Mesothelial cell of epicardium (in vitro differentiated cells): ENCODE results near the gene LMX1B. TPM values are rescaled to one million over a fixed set of nuclear protein-coding genes. Genes with fewer than 3 reads are reported as not detected.

Experiments
- DNase-seq, 2 experiments: peaks; one replicate each; pipeline ENCODE4 v3.0.0; 2021; ENCODE audit warnings: low spot score in 2 of 2; ENCODE audit not compliant: unreplicated experiment in 2 of 2
- H3K27ac Mint-ChIP-seq: 2 replicates; pipeline ENCODE4 v1.8.0; 2021; ENCODE audit warnings: mixed read lengths
- H3K27me3 Mint-ChIP-seq: 2 replicates; pipeline ENCODE4 v1.8.0; 2021; ENCODE audit warnings: low read depth, mixed read lengths
- H3K36me3 Mint-ChIP-seq: 2 replicates; pipeline ENCODE4 v1.8.0; 2021; ENCODE audit warnings: mixed read lengths
- H3K4me1 Mint-ChIP-seq: 2 replicates; pipeline ENCODE4 v1.8.0; 2021; ENCODE audit warnings: mixed read lengths
- H3K4me3 Mint-ChIP-seq: 2 replicates; pipeline ENCODE4 v1.8.0; 2021; ENCODE audit warnings: mild to moderate bottlenecking, moderate library complexity, mixed read lengths
- H3K9me3 Mint-ChIP-seq: 2 replicates; pipeline ENCODE4 v1.8.0; 2021; ENCODE audit warnings: mixed read lengths
- CTCF ChIP-seq: fragments of 200-600 bp; sonication (generic); IDR thresholded peaks from one replicate; pipeline ENCODE4 v1.5.0; 2021; ENCODE audit warnings: antibody characterized with exemption; ENCODE audit not compliant: unreplicated experiment
- total RNA-seq: library from RNA; stranded (reverse); gene quantifications from 3 replicates; pipeline ENCODE4 v1.2.1, GENCODE V29; 2021

Gene LMX1B
- total RNA-seq, 1 donor from 2014 or later: 0.09 TPM

GRCh38 chr9:126626926-126627233 lies 13.2 kb downstream of the LMX1B start:
- TF ChIP-seq CTCF: no peak
- peaks cover 99% of the 10 kb centered on the region for H3K27me3 Mint-ChIP-seq
- no peak overlapping the region for H3K4me3 Mint-ChIP-seq
- H3K4me1 Mint-ChIP-seq: peaks cover 24% of the 10 kb centered on the region
- no peaks in the 10 kb centered on the region for H3K9me3 Mint-ChIP-seq
- no peaks in the 10 kb centered on the region for H3K36me3 Mint-ChIP-seq
- no peak for DNase-seq
- no peak overlapping the region for H3K27ac Mint-ChIP-seq

- no peak overlapping the region for H3K4me3 Mint-ChIP-seq
- no peak for TF ChIP-seq CTCF
- H3K9me3 Mint-ChIP-seq: no peaks in the 10 kb centered on the region
- peaks cover 24% of the 10 kb centered on the region for H3K4me1 Mint-ChIP-seq
- DNase-seq: no peak
- H3K27ac Mint-ChIP-seq: no peak overlapping the region
- no peaks in the 10 kb centered on the region for H3K36me3 Mint-ChIP-seq
- H3K27me3 Mint-ChIP-seq: peaks cover 99% of the 10 kb centered on the region
Observed at GRCh38 chr9:126628146-126628545, 14.4 kb downstream of the LMX1B start.

- Mint-ChIP-seq H3K27ac (no peak overlapping the region), H3K4me3 (no peak overlapping the region), H3K4me1 (peaks cover 21% of the 10 kb centered on the region), H3K27me3 (peaks cover 99% of the 10 kb centered on the region), H3K36me3 (no peaks in the 10 kb centered on the region), H3K9me3 (no peaks in the 10 kb centered on the region)
- TF ChIP-seq CTCF: no peak
- DNase-seq: no peak
Observed at GRCh38 chr9:126628969-126629674, 15.4 kb downstream of the LMX1B start.

GRCh38 chr9:126630458-126631237 lies 16.9 kb downstream of the LMX1B start:
- Mint-ChIP-seq H3K4me1 (peaks cover 20% of the 10 kb centered on the region), H3K27ac (no peak overlapping the region), H3K27me3 (peaks cover 97% of the 10 kb centered on the region), H3K36me3 (no peaks in the 10 kb centered on the region), H3K4me3 (no peak overlapping the region), H3K9me3 (no peaks in the 10 kb centered on the region)
- no peak for TF ChIP-seq CTCF
- no peak for DNase-seq

- Mint-ChIP-seq H3K36me3 (no peaks in the 10 kb centered on the region), H3K9me3 (no peaks in the 10 kb centered on the region), H3K27me3 (peaks cover 94% of the 10 kb centered on the region), H3K4me1 (peaks cover 14% of the 10 kb centered on the region), H3K27ac (no peak overlapping the region), H3K4me3 (no peak overlapping the region)
- DNase-seq: no peak
- no peak for TF ChIP-seq CTCF
Observed at GRCh38 chr9:126631254-126631653, 17.5 kb downstream of the LMX1B start.
